HL-60 (cell line): Measurements from ENCODE around the gene OTUB1.

Experiments used
- POLR2AphosphoS5 ChIP-seq: IDR thresholded peaks from 2 replicates; pipeline ENCODE4 v1.6.1; 2012; ENCODE audit warnings: low read depth
- TF ChIP-seq, protein P1 (sequence below): IDR thresholded peaks from one replicate; pipeline ENCODE4 v1.5.1; 2011; ENCODE audit warnings: low read length, control low read depth, inconsistent platforms; ENCODE audit not compliant: insufficient read depth
- TF ChIP-seq, protein P2 (sequence below): IDR thresholded peaks from 2 replicates; pipeline ENCODE4 v1.6.1; 2012; ENCODE audit warnings: low read depth; ENCODE audit not compliant: insufficient replicate concordance

DNA sequence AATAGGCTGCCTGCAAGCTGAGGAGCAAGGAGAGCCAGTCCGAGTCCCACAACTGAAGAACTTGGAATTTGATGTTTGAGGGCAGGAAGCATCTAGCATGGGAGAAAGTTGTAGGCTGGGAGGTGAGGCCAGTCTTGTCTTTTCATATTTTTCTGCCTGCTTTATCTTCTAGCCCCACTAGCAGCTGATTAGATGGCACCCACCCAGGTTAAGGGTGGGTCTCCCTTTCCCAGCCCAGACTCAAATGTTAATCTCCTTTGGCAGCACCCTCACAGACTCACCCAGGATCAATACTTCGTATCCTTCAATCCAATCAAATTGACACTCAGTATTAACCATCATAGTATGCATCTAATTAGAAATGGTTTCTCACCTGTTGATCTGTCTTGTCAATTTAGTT lies 16.8 kb upstream of the OTUB1 start:
- TF ChIP-seq POLR2AphosphoS5, result no peak
- TF ChIP-seq, protein P1, sequence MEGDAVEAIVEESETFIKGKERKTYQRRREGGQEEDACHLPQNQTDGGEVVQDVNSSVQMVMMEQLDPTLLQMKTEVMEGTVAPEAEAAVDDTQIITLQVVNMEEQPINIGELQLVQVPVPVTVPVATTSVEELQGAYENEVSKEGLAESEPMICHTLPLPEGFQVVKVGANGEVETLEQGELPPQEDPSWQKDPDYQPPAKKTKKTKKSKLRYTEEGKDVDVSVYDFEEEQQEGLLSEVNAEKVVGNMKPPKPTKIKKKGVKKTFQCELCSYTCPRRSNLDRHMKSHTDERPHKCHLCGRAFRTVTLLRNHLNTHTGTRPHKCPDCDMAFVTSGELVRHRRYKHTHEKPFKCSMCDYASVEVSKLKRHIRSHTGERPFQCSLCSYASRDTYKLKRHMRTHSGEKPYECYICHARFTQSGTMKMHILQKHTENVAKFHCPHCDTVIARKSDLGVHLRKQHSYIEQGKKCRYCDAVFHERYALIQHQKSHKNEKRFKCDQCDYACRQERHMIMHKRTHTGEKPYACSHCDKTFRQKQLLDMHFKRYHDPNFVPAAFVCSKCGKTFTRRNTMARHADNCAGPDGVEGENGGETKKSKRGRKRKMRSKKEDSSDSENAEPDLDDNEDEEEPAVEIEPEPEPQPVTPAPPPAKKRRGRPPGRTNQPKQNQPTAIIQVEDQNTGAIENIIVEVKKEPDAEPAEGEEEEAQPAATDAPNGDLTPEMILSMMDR, result no peak
- TF ChIP-seq, protein P2, sequence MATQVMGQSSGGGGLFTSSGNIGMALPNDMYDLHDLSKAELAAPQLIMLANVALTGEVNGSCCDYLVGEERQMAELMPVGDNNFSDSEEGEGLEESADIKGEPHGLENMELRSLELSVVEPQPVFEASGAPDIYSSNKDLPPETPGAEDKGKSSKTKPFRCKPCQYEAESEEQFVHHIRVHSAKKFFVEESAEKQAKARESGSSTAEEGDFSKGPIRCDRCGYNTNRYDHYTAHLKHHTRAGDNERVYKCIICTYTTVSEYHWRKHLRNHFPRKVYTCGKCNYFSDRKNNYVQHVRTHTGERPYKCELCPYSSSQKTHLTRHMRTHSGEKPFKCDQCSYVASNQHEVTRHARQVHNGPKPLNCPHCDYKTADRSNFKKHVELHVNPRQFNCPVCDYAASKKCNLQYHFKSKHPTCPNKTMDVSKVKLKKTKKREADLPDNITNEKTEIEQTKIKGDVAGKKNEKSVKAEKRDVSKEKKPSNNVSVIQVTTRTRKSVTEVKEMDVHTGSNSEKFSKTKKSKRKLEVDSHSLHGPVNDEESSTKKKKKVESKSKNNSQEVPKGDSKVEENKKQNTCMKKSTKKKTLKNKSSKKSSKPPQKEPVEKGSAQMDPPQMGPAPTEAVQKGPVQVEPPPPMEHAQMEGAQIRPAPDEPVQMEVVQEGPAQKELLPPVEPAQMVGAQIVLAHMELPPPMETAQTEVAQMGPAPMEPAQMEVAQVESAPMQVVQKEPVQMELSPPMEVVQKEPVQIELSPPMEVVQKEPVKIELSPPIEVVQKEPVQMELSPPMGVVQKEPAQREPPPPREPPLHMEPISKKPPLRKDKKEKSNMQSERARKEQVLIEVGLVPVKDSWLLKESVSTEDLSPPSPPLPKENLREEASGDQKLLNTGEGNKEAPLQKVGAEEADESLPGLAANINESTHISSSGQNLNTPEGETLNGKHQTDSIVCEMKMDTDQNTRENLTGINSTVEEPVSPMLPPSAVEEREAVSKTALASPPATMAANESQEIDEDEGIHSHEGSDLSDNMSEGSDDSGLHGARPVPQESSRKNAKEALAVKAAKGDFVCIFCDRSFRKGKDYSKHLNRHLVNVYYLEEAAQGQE, result no peak
